Keratinocyte (primary cell): ENCODE results near the gene STAG1. TPM values are rescaled to one million over a fixed set of nuclear protein-coding genes. Genes with fewer than 3 reads are reported as not detected.

Experiments used
- DNase-seq: peaks from one replicate; pipeline ENCODE4 v3.0.0-alpha.2; 2011; ENCODE audit warnings: low read depth, missing footprints, low spot score
- FAIRE-seq: peaks from 2 replicates; lab custom pipeline; 2011; peaks lifted over from hg19 to GRCh38; lab: Jason Lieb, UNC
- H2AFZ ChIP-seq: 2 replicates; pipeline ENCODE4 v1.6.0; 2012; ENCODE audit warnings: low read length, control low read depth, inconsistent platforms; ENCODE audit not compliant: control insufficient read depth
- H3K27ac ChIP-seq: 2 replicates; pipeline ENCODE4 v1.5.1; 2011; ENCODE audit warnings: low read length; ENCODE audit not compliant: control insufficient read depth, insufficient read depth
- H3K27me3 ChIP-seq: 3 replicates; pipeline ENCODE4 v1.6.0; 2011; ENCODE audit warnings: low read length; ENCODE audit not compliant: control insufficient read depth, insufficient read depth; ENCODE audit errors: extremely low read depth
- H3K36me3 ChIP-seq, 2 experiments: 2 replicates in 1 of 2; 3 replicates in 1 of 2; pipeline ENCODE4 v1.5.1; 2011; ENCODE audit warnings: low read length in 2 of 2, mild to moderate bottlenecking in 1 of 2; ENCODE audit not compliant: control insufficient read depth in 2 of 2, insufficient read depth in 2 of 2; ENCODE audit errors: extremely low read depth in 1 of 2
- H3K4me1 ChIP-seq: 3 replicates; pipeline ENCODE4 v1.5.1; 2011; ENCODE audit warnings: low read length; ENCODE audit not compliant: control insufficient read depth, insufficient read depth; ENCODE audit errors: extremely low read depth
- H3K4me2 ChIP-seq: 3 replicates; pipeline ENCODE4 v1.6.0; 2011; ENCODE audit warnings: low read depth, low read length; ENCODE audit not compliant: control insufficient read depth, insufficient read depth; ENCODE audit errors: extremely low read depth
- H3K4me3 ChIP-seq, 3 experiments: fragments of 200-600 bp in 1 of 3; sonication (generic) in 1 of 3; 2 replicates in 2 of 3; 3 replicates in 1 of 3; pipeline ENCODE4 v1.5.1; 2011 to 2016; ENCODE audit warnings: low read length in 3 of 3, mild to moderate bottlenecking in 3 of 3, control low read depth in 2 of 3, inconsistent platforms in 1 of 3, low read depth in 1 of 3, mixed read lengths in 1 of 3, mixed run types in 1 of 3, moderate library complexity in 1 of 3; ENCODE audit not compliant: control insufficient read depth in 2 of 3, insufficient read depth in 2 of 3; ENCODE audit errors: extremely low read depth in 1 of 3
- H3K79me2 ChIP-seq: 2 replicates; pipeline ENCODE4 v1.6.0; 2012; ENCODE audit warnings: low read length; ENCODE audit not compliant: control insufficient read depth, insufficient read depth
- H3K9ac ChIP-seq: 3 replicates; pipeline ENCODE4 v1.6.0; 2011; ENCODE audit warnings: low read length; ENCODE audit not compliant: control insufficient read depth, insufficient read depth; ENCODE audit errors: extremely low read depth
- H3K9me1 ChIP-seq: 3 replicates; pipeline ENCODE4 v1.6.0; 2011; ENCODE audit warnings: low read length; ENCODE audit not compliant: control insufficient read depth, insufficient read depth; ENCODE audit errors: extremely low read depth
- H3K9me3 ChIP-seq: 2 replicates; pipeline ENCODE4 v1.5.1; 2012; ENCODE audit warnings: low read depth, low read length; ENCODE audit not compliant: control insufficient read depth
- H4K20me1 ChIP-seq: 3 replicates; pipeline ENCODE4 v1.6.0; 2011; ENCODE audit warnings: low read length; ENCODE audit not compliant: control insufficient read depth, insufficient read depth; ENCODE audit errors: extremely low read depth
- CTCF ChIP-seq, 3 experiments: IDR thresholded peaks in 1 of 3; conservative IDR thresholded peaks in 1 of 3; optimal IDR thresholded peaks in 1 of 3; 2 replicates in 2 of 3; 3 replicates in 1 of 3; pipeline versions ENCODE3 to v1.5.1; 2011; ENCODE audit warnings: low read length in 3 of 3, mild to moderate bottlenecking in 3 of 3, moderate library complexity in 2 of 3, control low read depth in 1 of 3, inconsistent platforms in 1 of 3; ENCODE audit not compliant: insufficient read depth in 2 of 3; ENCODE audit errors: extremely low read depth in 1 of 3
- EZH2 ChIP-seq: IDR thresholded peaks from one replicate; pipeline ENCODE4 v1.6.1; 2012; ENCODE audit warnings: inconsistent platforms, mild to moderate bottlenecking, low read length, moderate library complexity
- dilution Hi-C: fragments of 300-500 bp; cut with MboI; formaldehyde crosslinking; loops from one replicate; pipeline ENCODE4 v1.7.0; 2020; ENCODE audit warnings: low sequenced_read_pairs; ENCODE audit not compliant: extremely low pct_ligation_motif_present
- polyA plus RNA-seq, 5 experiments: library from polyadenylated mRNA; depleted of rRNA in 3 of 5; stranded (reverse) in 3 of 5; stranded (forward) in 1 of 5; unstranded in 1 of 5; fragments of >200 nt; gene quantifications; 1 replicate in 1 of 5; 2 replicates in 3 of 5; 3 replicates in 1 of 5; pipeline versions ENCODE4 v1.2.1 to v1.2.3, GENCODE V29; 2011 to 2012; ENCODE audit warnings: missing spikeins in 2 of 5, low read depth in 1 of 5, low replicate concordance in 1 of 5

Gene STAG1
- polyA plus RNA-seq, 1 donor (not counting 4 experiments of a cell fraction or from before 2014, with no cell fraction given) = 11.8 TPM

- FAIRE-seq = no peak
Observed at GRCh38 chr3:136703429-136703828, 48.7 kb downstream of the STAG1 start.

GRCh38 chr3:136699271-136699828 lies 52.8 kb downstream of the STAG1 start:
- Histone ChIP-seq H3K4me3 (no peak overlapping the region), H3K27ac (no peak overlapping the region), H3K4me2 (no peak overlapping the region), H2AFZ (no peak overlapping the region), H3K9me3 (no peaks in the 10 kb centered on the region), H3K36me3 (no peaks in the 10 kb centered on the region), H3K27me3 (no peaks in the 10 kb centered on the region), H3K9ac (no peak overlapping the region), H4K20me1 (no peaks in the 10 kb centered on the region), H3K79me2 (peaks cover 40% of the 10 kb centered on the region), H3K4me1 (no peaks in the 10 kb centered on the region), H3K9me1 (no peaks in the 10 kb centered on the region)
- DNase-seq (no peak), FAIRE-seq (no peak)
- dilution Hi-C loops = no loop called here
- no peak for TF ChIP-seq CTCF (optimal IDR thresholded peaks at IDR 0.05 in 1 of 3, IDR thresholded peaks at IDR 0.05 in 1 of 3, conservative IDR thresholded peaks at IDR 0.05 in 1 of 3; ENCODE audit: extremely low read depth in 1 of 3, insufficient read depth in 2 of 3, low read length in 3 of 3)
- TF ChIP-seq EZH2 = no peak

More at GRCh38 chr3:136703429-136703828, 48.7 kb downstream of the STAG1 start:
- Histone ChIP-seq H3K9me3 (no peaks in the 10 kb centered on the region), H3K9ac (no peak overlapping the region), H3K27ac (no peak overlapping the region), H3K36me3 (no peaks in the 10 kb centered on the region), H3K27me3 (no peaks in the 10 kb centered on the region), H4K20me1 (no peaks in the 10 kb centered on the region), H3K79me2 (peaks cover 55% of the 10 kb centered on the region), H3K4me3 (no peak overlapping the region), H3K9me1 (no peaks in the 10 kb centered on the region), H3K4me2 (no peak overlapping the region), H3K4me1 (no peaks in the 10 kb centered on the region), H2AFZ (no peak overlapping the region)
- TF ChIP-seq EZH2 (no peak), CTCF (optimal IDR thresholded peaks at IDR 0.05 in 1 of 3, IDR thresholded peaks at IDR 0.05 in 1 of 3, conservative IDR thresholded peaks at IDR 0.05 in 1 of 3; ENCODE audit: extremely low read depth in 1 of 3, insufficient read depth in 2 of 3, low read length in 3 of 3) (no peak)
- dilution Hi-C loops = no loop called here
- DNase-seq = no peak
